ENCODE results near the gene TMEM253.

Gene TMEM253

DNA sequence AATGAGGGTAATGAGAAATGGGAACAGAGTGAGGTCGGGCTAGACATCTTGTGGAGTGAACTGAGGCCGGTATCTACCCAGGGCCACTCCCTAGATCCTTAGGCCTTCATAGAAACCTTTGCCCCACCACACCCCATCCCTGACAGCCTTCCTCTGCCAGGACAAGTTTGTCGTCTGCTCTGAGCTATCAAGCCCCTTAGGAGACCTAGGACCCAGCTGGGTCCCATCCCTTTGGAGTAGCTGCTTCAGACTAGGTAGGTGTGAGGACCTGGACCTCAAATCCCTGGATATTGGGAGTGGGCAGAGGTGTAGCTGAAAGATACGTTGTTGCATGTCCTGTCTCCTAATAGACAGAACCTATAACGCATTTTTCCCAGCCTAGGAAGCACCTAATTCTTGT is at the start of gene TMEM253:
TSS of gene TMEM253 (plus strand) at position 136 of the 400 bp plus-strand sequence. CDS start 278 bp downstream, outside the sequence.
- DNase-seq (ENCODE audit: low read depth in 3 of 3, low spot score in 1 of 3) = no peak

GRCh38 chr14:21053184-21054122 is 47.4 kb upstream of the TMEM253 start:
- no peak for DNase-seq (ENCODE audit: low read depth in 3 of 3, low spot score in 1 of 3)

DNA sequence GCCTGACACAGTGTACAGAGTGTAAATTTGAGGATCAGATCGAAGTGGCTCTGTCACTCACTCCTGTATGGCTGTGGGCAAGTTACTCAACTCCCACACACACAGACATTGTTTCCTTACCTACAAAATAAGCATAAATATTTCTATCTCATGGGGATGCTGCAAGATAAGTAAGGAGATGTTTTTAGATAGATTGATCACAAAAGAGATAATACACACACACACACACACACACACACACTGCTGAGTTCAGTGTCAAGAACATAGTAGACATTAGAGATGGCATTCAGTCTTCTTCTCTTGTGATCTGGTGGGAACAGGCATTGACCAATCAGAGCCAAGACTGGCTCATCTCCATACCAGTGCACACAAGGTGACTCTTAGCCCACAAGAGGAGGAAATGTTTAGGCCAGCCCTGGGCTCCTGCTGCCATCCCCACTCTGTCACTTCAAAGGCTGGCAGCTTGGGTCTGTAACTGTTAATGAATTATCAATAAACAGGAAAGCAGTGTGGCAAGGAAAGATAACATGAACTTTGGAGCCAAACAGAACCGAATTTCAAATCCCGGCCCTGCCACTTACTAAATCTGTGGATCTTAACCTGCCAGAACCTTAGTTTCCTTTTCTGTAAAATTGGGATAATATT is 46.6 kb upstream of the TMEM253 start:
- DNase-seq (ENCODE audit: low read depth in 3 of 3, low spot score in 1 of 3) = no peak

DNA sequence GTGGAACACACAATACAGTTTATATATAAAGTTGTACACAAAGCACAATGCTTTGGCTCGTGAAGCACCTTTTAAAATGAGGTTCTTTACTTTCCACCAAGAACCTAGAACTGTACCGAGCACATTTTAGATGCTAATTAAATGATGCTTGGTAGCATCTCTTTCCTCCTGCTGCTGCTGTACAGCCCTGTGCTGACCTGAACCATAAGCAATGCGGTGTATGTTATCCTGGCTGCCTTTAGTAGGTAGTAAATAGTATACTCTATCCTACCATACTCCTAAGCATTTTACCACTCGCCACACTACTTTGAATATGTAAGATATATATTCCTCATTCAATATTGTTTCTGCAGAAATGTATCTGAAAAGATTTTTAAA is 46.1 kb upstream of the TMEM253 start:
- no peak for DNase-seq (ENCODE audit: low read depth in 3 of 3, low spot score in 1 of 3)

DNA sequence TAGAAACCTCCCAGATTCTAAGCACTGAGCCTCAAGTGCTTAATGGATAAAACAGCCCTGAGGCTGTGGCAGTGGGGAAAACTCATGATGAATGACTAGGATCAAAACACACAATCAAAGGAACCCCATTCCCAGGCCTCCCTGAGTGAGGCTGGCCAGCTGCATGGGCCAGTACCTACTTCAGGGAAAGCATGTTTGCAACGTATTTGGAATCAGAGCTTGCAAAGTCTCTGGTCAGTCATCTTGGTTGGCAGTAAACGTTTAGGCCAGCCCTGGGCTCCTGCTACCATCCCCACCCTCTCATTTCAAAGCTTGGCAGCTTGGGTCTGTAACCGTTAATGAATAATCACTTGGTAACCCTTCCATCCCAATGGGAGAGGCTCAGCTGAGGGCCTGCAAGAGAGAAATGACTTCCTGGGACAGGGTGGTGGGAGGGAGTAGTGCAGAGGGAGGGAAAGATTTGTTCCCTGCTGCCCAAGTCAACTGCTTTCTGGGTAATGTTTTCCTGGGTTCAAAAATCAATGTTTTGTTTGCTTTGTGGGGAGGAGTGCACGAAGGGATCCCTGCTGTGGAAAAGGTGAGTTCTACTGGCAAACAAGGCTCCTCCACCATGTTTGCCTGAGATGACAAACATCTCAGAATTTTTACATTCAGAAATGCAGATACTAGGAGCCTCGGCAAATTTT is 45.3 kb upstream of the TMEM253 start:
- DNase-seq (ENCODE audit: low read depth in 3 of 3, low spot score in 1 of 3) = no peak

- DNase-seq (ENCODE audit: low read depth in 3 of 3, low spot score in 1 of 3) = no peak
These were observed 44.2 kb upstream of the TMEM253 start for GRCh38 chr14:21056520-21057163.

DNA sequence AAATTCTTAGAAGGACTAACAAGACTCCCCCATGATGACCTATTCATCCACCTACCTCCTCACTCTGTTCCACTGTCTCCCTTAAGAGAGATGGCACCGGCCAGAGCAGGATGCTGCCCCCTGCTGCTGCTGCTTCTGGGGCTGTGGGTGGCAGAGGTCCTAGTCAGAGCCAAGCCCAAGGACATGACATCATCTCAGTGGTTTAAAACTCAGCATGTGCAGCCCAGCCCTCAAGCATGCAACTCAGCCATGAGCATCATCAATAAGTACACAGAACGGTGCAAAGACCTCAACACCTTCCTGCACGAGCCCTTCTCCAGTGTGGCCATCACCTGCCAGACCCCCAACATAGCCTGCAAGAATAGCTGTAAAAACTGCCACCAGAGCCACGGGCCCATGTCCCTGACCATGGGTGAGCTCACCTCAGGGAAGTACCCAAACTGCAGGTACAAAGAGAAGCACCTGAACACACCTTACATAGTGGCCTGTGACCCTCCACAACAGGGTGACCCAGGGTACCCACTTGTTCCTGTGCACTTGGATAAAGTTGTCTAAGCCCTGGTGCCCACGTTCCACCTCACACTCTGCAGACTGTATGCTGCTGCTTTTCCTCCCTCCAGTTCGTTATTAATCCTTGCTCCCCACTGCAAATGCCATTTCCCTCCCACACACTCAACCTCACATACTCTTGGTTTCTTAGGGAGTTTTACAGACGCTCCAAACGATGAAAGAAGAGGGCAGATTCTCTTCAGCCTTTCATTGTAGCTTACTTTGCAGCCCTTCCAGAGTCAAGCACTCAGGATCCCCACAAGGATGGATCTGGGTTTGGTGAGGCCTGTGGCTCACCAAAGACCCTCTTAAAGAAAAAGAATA is 42.8 kb upstream of the TMEM253 start, which contains the start of gene RNASE8:
TSS of gene RNASE8 (plus strand) at position 20 of the 873 bp plus-strand sequence. CDS start at position 91, 71 bp downstream.
- DNase-seq (ENCODE audit: low read depth in 3 of 3, low spot score in 1 of 3) = no peak

DNA sequence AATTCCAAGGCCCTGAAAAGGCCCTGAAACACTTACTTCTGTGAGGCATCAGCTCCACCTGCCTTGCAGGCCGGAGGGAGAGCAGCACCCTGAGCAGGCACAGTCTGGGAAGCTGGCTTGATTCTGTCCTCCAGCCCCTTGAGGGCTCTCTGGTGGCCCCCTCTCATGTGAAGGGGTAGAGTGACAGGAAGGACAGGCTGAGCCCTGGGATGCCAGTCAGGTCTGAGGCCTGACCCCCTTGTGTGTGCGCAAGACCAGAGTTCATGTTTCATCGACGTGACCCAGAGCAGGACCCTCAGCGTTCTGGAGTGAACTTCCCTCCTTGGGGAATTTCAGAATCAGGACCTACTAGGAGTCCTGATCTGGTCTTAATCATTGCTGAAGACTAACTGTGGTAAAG is 42.0 kb upstream of the TMEM253 start:
- no peak for DNase-seq (ENCODE audit: low read depth in 3 of 3, low spot score in 1 of 3)

GRCh38 chr14:21059842-21060613 is 40.8 kb upstream of the TMEM253 start:
- DNase-seq (ENCODE audit: low read depth in 3 of 3, low spot score in 1 of 3) = no peak

DNA sequence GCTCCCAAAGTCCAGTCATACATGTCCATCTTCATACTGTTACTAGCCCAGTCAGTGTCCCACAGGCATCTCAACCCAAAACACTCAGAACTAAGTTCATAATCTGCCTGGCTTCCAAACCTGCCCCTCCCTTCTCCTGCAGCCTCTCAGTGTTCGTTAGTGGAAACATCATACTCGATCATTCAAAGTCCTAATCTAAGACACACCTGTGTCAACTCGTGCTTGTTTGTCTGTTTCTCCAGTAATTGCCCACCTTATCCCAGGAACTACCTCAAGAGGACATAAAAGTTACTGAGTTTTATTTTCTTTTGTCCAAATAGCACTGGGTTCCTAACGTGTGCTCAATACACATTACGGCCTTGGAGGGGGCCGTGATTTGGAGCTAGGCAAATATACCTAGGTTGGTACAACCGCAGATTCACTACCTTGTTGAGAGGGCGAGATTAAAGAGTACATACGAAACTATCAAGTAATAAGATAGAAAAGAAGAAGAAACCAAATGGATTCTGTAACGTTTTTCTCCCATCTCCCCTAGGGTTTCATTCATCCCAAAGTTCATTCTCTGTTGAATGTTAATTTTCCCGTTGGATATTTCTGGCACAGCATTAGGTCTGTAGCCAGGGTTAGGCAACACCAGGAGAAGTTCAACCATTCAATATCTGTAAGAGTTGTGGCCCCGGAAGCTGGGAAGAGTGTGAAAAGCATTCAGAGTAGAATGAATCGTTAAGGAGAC is 40.1 kb upstream of the TMEM253 start:
- DNase-seq (ENCODE audit: low read depth in 3 of 3, low spot score in 1 of 3) = no peak

DNA sequence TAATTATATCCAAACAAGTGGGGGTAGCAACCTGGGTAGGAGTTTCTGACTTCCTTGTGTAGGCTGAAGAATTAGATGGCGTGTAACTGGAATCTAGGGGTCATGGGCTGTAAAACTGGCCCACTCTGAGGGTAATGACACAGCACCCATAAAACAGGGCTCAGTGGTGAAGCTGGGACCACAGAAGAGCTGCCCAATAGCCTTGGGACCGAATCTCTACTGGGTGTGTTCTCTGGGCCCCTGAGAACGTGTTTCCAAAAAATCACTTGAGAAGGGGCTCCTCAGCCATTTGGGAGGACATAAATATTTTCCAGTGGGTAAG is 39.6 kb upstream of the TMEM253 start:
- no peak for DNase-seq (ENCODE audit: low read depth in 3 of 3, low spot score in 1 of 3)

DNA sequence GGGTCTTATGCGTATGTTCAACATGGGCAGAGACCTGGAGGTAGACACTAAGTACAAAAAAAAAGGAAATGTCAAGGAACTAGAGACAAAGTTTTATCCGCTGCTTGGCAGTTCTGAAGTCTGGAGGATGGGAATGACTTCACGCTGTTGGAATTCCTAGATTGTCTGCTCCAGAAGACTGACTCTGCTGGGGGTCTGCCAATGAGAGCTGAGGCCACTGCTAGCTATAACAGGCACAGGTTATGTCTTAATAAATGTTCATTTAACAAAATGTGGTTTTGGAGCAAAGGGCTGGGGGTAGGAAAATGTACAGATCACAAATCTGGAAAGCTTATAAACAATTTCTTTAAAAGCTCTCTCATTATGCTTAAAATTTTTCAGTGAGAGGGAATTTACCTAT is 37.4 kb upstream of the TMEM253 start:
- no peak for DNase-seq (ENCODE audit: low read depth in 3 of 3, low spot score in 1 of 3)

DNA sequence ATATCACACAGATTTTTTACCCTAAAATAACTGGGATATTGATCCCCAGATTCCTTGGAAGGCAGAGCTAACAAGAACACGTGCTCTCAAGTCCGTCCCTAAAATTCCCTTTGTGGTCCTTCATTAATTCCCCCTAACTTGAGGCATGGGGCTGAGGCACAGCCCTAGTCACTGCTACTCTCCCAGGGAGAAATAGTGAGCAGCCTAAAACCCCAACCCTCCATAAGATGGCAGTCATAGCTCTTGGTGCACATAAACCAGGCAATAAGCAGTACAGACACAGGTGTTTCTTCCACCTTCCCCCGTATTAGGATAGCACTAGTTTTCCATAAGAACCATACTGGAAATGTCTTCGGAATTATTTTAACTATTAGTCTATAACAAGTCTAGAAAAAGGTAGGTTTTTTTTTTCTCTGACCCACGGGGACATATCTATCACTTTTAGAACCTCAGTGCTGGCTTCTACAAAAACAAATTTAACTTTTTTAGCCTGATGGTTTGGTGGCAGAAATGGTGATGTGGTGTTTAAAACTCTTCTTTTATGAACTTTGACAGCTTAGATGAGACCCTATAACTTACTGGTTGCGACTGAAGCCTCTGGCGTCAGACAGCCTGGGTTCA is 33.9 kb upstream of the TMEM253 start:
- DNase-seq (ENCODE audit: low read depth in 3 of 3, low spot score in 1 of 3) = no peak

DNA sequence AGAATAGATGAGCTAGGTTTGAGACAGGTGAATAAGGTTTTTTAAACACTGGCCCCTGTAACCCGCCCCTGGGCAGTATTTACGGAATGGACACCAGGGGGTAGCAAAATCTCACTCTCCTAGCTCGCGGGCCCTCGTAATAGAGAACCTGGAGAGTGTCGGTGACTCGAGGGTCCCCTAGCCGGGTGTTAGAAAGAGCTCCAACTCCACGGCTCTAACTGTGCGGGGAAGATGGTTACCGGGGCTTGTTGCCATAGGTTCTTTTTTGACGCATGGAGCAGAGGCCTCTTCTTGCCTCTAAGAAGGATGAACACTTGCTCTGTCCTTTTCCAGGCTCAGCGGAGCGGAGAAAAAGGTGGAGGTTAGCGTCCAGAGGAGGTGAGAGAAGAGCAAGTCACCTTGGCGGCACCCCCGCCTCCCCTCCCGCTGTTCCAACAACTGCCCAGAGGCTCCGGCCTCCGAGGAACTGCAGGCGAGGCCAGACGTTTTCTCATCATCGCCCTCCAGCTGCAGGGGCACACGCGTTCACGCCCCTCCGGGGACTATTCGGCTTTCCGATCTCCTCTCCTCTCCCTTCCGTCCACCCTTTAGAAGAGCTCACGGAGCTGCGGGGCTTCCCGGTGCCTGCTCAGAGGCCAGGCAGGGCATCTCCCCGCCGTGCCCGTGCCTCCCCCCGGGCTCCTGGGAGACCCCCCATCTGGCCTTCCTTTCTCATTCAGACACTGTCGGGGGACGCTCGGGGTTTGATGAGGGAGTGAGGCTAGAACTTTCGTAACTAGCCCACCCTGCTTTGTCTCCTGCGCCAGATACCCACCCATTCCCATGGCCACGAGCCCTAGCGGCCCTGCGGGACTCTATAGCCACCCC is 32.1 kb upstream of the TMEM253 start:
- DNase-seq (ENCODE audit: low read depth in 3 of 3, low spot score in 1 of 3) = peak in 1 of 3 donors; percentile 27

DNA sequence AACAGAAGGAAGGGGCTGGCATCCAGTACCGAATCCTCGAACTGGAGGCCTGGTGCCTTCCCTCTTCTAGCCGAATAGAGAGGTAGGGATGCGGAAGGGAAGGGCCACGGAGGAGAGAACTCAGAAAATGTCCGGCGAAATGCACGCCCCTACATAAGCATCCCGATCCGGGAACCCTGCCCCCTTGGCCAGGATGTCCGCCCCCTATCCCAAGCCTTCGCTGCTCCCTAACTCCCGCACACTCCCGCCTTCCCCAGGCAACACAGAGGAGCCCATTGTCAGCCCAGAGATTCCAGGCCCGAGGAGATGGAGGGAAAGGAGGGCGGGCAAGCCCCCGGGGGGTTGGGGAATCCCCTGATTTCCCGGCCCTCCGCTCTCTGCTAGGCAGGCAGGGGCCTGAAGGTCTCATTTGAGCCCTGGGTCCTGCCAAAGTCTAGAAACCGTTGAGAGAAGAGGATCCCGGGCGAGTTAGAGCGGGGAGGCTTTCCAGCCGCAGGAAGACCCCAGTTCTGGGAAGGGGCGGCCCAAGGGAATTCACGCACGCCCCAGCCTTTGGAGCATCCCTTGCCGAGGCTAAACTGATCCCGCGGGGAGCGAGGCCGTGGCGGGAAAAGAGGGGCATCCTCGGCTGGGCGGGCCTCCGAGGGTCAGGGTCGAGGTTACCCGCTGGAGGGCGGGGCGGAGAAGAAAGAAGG is 31.3 kb upstream of the TMEM253 start:
- DNase-seq (ENCODE audit: low read depth in 3 of 3, low spot score in 1 of 3) = no peak

DNA sequence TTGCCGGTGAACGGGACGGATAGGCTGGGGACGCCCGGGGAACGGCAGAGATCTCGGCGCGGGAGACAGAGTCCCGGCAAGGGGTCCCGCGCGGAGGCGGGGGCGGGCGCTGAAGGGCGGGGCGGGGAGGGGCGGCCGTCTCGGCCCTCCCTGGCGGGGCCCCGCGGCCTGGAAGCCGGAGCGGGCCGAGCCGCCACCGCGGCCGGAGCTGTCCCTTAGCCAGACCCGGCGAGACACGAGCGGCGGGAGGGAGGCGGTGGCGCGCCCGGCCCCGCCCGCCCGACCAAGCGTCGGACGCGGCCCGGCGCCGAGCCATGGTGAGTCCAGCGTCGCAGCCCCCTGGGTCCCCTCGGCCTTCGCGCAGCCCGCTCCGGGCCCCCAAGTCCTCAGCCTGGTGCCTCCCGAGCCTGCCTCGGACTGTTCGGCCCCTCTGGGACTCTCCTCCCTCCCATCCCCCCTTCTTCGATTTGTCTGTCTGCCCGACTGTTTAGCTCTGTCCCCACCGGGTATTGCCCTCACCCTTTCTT is 30.7 kb upstream of the TMEM253 start, which contains the start of gene ARHGEF40:
TSS of gene ARHGEF40 (plus strand) at position 222 of the 527 bp plus-strand sequence. CDS start at position 315, 93 bp downstream.
- DNase-seq (ENCODE audit: low read depth in 3 of 3, low spot score in 1 of 3) = no peak
